Chondrocyte (in vitro differentiated cells): ENCODE measurements around the gene ERVH48-1. TPM values are rescaled to one million over a fixed set of nuclear protein-coding genes. Genes with fewer than 3 reads are reported as not detected.
A peak's percentile ranks its signal among the peaks of the same experiment; 100 is the strongest.

Experiments
- DNase-seq: peaks from one replicate; pipeline ENCODE4 v3.0.0; 2021; ENCODE audit warnings: mixed read lengths, low spot score
- H3K27ac Mint-ChIP-seq: one replicate; pipeline ENCODE4 v1.8.0; 2021; ENCODE audit warnings: mild to moderate bottlenecking, moderate library complexity, mixed read lengths; ENCODE audit not compliant: unreplicated experiment
- H3K27me3 Mint-ChIP-seq: 2 replicates; pipeline ENCODE4 v1.8.0; 2021; ENCODE audit warnings: low read depth, mixed read lengths
- H3K36me3 Mint-ChIP-seq: 2 replicates; pipeline ENCODE4 v1.8.0; 2021; ENCODE audit warnings: low read depth, mixed read lengths
- H3K4me1 Mint-ChIP-seq: 2 replicates; pipeline ENCODE4 v1.8.0; 2021; ENCODE audit warnings: low read depth, mild to moderate bottlenecking, mixed read lengths
- H3K4me3 Mint-ChIP-seq: one replicate; pipeline ENCODE4 v1.8.0; 2021; ENCODE audit warnings: mild to moderate bottlenecking, moderate library complexity, mixed read lengths; ENCODE audit not compliant: unreplicated experiment
- H3K9me3 Mint-ChIP-seq: 2 replicates; pipeline ENCODE4 v1.8.0; 2021; ENCODE audit warnings: low read depth, mixed read lengths
- total RNA-seq: library from RNA; stranded (reverse); gene quantifications from 3 replicates; pipeline ENCODE4 v1.2.1, GENCODE V29; 2021
- TF ChIP-seq, protein P1 (sequence below): fragments of 200-600 bp; sonication (generic); IDR thresholded peaks from 2 replicates; pipeline ENCODE4 v1.5.0; 2021; ENCODE audit warnings: antibody characterized with exemption, mild to moderate bottlenecking, moderate library complexity

The ERVH48-1 gene
- total RNA-seq, 1 donor from 2014 or later, result not detected

DNA sequence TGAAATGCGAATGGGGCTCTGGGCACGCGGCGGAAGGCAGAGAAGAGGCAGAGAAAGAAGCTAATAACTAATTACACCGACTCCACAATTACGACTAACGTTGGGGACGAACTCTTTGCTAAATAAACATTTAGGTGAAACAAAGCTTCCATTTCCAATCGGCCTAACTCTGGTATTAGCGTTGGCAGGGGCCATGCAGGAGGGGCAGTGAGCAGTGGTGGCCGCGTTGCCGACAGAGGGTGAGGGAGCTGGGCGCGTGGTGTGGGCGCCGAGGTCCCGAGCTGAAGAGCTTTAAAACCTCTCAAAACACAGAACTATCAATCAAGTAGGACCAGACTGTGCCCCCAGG, 32.9 kb downstream of the ERVH48-1 start:
- Mint-ChIP-seq H3K36me3 (peaks cover 4% of the 10 kb centered on the region), H3K27me3 (no peaks in the 10 kb centered on the region), H3K9me3 (no peaks in the 10 kb centered on the region), H3K4me1 (peaks cover 13% of the 10 kb centered on the region), H3K4me3 (peak overlapping the region; percentile 81), H3K27ac (peak overlapping the region; percentile 99)
- DNase-seq, result no peak
- TF ChIP-seq, protein P1, sequence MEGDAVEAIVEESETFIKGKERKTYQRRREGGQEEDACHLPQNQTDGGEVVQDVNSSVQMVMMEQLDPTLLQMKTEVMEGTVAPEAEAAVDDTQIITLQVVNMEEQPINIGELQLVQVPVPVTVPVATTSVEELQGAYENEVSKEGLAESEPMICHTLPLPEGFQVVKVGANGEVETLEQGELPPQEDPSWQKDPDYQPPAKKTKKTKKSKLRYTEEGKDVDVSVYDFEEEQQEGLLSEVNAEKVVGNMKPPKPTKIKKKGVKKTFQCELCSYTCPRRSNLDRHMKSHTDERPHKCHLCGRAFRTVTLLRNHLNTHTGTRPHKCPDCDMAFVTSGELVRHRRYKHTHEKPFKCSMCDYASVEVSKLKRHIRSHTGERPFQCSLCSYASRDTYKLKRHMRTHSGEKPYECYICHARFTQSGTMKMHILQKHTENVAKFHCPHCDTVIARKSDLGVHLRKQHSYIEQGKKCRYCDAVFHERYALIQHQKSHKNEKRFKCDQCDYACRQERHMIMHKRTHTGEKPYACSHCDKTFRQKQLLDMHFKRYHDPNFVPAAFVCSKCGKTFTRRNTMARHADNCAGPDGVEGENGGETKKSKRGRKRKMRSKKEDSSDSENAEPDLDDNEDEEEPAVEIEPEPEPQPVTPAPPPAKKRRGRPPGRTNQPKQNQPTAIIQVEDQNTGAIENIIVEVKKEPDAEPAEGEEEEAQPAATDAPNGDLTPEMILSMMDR, result no peak

DNA sequence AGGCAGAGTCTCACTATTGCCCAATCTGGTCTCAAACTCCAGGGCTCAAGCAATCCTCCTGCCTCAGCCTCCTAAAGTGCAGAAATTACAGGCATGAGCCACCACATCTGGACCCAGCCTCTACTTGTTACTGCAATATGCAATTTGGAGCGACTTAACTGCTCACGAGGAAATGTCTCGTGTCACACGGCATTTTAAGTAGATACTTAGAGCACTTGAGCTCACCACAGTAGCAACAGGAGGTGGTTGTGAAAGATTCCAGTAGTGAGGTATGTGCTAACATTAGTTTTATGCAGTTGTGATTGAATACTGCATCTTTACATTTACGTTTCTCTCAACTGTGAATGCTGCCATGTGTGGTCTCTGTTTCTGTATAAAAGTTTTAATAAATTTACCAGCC, 38.1 kb downstream of the ERVH48-1 start:
- Mint-ChIP-seq H3K4me1 (peaks cover 2% of the 10 kb centered on the region), H3K27ac (no peak overlapping the region), H3K9me3 (no peaks in the 10 kb centered on the region), H3K36me3 (no peaks in the 10 kb centered on the region), H3K4me3 (no peak overlapping the region), H3K27me3 (no peaks in the 10 kb centered on the region)
- no peak for DNase-seq
- TF ChIP-seq, protein P1, result no peak

DNA sequence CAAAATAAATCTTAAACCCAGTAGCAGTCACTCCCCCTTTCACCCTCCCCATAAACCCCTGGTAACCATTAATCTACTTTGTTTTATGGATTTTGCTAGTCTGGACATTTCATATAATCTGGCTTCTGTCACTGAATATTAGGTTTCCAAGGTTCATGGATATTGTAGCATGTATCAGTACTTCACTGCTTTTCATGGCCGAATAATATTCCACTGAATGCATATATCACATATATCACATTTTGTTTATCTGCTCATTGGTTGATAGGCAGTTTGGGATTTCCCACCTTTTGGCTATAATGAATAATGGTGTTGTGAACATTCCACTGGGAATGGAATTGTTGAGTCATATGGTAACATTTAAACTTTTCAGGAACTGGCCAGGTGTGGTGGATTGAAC, 41.5 kb downstream of the ERVH48-1 start:
- no peaks in the 10 kb centered on the region for H3K27me3 Mint-ChIP-seq
- peaks cover 1% of the 10 kb centered on the region for H3K36me3 Mint-ChIP-seq
- peaks cover 12% of the 10 kb centered on the region for H3K4me1 Mint-ChIP-seq
- H3K27ac Mint-ChIP-seq, result no peak overlapping the region
- DNase-seq, result no peak
- H3K4me3 Mint-ChIP-seq, result no peak overlapping the region
- TF ChIP-seq, protein P1, result no peak
- no peaks in the 10 kb centered on the region for H3K9me3 Mint-ChIP-seq

DNA sequence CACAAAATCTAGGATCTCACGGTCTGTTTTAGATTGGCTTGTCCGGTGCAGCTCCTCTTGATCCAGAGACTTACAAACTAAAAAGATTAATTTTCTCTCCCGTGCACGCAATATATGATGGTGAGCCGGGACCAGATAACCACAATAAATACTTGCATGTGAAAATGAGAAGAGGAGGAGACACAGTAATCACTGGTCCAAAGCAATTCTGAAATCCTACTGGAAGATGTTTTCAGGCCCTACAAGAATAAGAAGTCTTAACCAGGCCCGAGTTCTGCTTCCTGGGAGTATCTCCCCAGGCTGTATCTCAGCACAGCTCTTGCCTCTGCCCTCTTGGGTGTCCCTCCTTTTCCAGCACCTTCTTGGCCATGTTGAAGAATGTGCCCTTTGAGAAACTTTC, 45.1 kb downstream of the ERVH48-1 start:
- TF ChIP-seq, protein P1, result no peak
- no peak for DNase-seq
- Mint-ChIP-seq H3K27ac (peak overlapping the region; percentile 94), H3K27me3 (no peaks in the 10 kb centered on the region), H3K4me1 (peaks cover 21% of the 10 kb centered on the region), H3K36me3 (peaks cover 5% of the 10 kb centered on the region), H3K9me3 (no peaks in the 10 kb centered on the region), H3K4me3 (peak overlapping the region; percentile 97)

DNA sequence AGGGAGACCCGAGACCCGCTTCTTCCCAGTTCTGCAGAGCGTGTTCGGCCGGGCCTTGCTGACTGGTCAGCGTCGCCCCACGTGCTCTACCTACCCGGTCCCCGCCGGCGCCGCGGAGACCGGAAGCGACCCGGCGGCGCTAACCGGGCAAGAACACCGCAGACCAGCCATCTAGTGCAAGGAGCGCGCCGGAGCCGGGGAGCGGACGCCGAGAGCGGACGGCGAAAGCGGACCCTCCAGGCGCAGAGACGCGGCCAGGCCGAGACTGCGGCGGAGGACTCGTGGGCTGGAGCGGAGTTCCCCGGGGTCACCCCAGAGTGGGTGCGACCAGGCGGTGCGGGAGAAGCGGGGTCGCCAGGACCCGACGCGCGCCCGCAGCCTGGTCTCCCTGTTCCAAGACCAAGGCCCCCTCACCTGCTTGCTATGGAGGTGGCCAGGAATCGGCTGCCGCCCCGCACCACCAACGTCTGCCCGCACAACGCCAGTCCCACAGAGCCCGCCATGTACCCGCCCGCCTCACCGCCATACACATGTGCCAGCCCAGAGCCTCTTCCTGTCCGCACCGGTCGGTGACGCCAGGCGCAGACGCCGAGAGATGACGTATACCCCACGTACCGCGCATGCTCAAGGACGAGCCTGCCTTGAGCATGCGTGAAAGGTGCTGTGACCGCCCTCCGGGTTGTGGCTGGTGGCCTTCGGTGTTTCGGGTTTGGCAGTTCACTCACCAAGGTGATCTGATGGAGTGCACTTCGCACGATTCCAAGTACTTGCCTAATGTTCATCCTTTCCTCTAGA, 46.2 kb downstream of the ERVH48-1 start, which contains the start of gene WDR4:
TSS of gene WDR4 (minus strand) at position 547 of the 795 bp plus-strand sequence. CDS start at position 503, 44 bp downstream.
- DNase-seq, result peak; percentile 99
- TF ChIP-seq, protein P1, result no peak

More for the DNA sequence above, 46.2 kb downstream of the ERVH48-1 start, which contains the start of gene WDR4:
- Mint-ChIP-seq H3K27me3 (no peaks in the 10 kb centered on the region), H3K4me1 (peaks cover 21% of the 10 kb centered on the region), H3K9me3 (no peaks in the 10 kb centered on the region), H3K4me3 (peak within 1 kb of the TSS; percentile 97), H3K36me3 (peaks cover 6% of the 10 kb centered on the region), H3K27ac (peak within 1 kb of the TSS; percentile 94)
